Lung microvascular endothelial cell (primary cell): ENCODE measurements around the gene GFRA4. TPM values are rescaled to one million over a fixed set of nuclear protein-coding genes. Genes with fewer than 3 reads are reported as not detected.
A peak's percentile ranks its signal among the peaks of the same experiment; 100 is the strongest.

ENCODE experiments used
- DNase-seq, 2 donors: peaks; one replicate each; pipeline versions ENCODE4 v3.0.0 to v3.0.0-alpha.2; 2010; ENCODE audit warnings: low read depth in 2 of 2
- total RNA-seq: library from RNA; depleted of rRNA; stranded (reverse); fragments of >200 nt; gene quantifications from 2 replicates; pipeline ENCODE4 v1.2.1, GENCODE V29; 2014

Gene GFRA4
- total RNA-seq: not detected in 2 replicates

- DNase-seq: no peak
Observed at GRCh38 chr20:3663031-3663701, at the start of gene GFRA4. GFRA4 (minus strand) TSS chr20:3663399; CDS start chr20:3663399, 0 bp downstream.

- no peak for DNase-seq
Observed at GRCh38 chr20:3712279-3712873, 49.2 kb upstream of the GFRA4 start, which contains the start of gene SIGLEC1. SIGLEC1 (minus strand) TSS chr20:3712600; CDS start chr20:3707128, 5,472 bp downstream.

GRCh38 chr20:3711484-3711941 lies 48.3 kb upstream of the GFRA4 start:
- no peak for DNase-seq

- DNase-seq: peak; percentile 47 to 66
Observed at GRCh38 chr20:3710703-3711483, 47.7 kb upstream of the GFRA4 start.

GRCh38 chr20:3710011-3710466 lies 46.8 kb upstream of the GFRA4 start:
- DNase-seq: no peak

- DNase-seq: no peak
Observed at GRCh38 chr20:3707508-3707899, 44.3 kb upstream of the GFRA4 start.

GRCh38 chr20:3706774-3707507 lies 43.7 kb upstream of the GFRA4 start:
- no peak for DNase-seq

GRCh38 chr20:3705970-3706739 lies 43.0 kb upstream of the GFRA4 start:
- DNase-seq: no peak

- DNase-seq: no peak
Observed at GRCh38 chr20:3705491-3705969, 42.3 kb upstream of the GFRA4 start.

GRCh38 chr20:3704087-3704486 lies 40.9 kb upstream of the GFRA4 start:
- no peak for DNase-seq

- no peak for DNase-seq
Observed at GRCh38 chr20:3702611-3703391, 39.6 kb upstream of the GFRA4 start.

- no peak for DNase-seq
Observed at GRCh38 chr20:3701061-3701998, 38.1 kb upstream of the GFRA4 start.

GRCh38 chr20:3699037-3699436 lies 35.8 kb upstream of the GFRA4 start:
- DNase-seq: no peak

GRCh38 chr20:3698591-3699001 lies 35.4 kb upstream of the GFRA4 start:
- no peak for DNase-seq

- no peak for DNase-seq
Observed at GRCh38 chr20:3697588-3698305, 34.5 kb upstream of the GFRA4 start.

- DNase-seq: no peak
Observed at GRCh38 chr20:3696745-3697587, 33.8 kb upstream of the GFRA4 start.

GRCh38 chr20:3696200-3696599 lies 33.0 kb upstream of the GFRA4 start:
- DNase-seq: no peak
